ENCODE data around the gene STX1B.

- TF ChIP-seq, protein P1, sequence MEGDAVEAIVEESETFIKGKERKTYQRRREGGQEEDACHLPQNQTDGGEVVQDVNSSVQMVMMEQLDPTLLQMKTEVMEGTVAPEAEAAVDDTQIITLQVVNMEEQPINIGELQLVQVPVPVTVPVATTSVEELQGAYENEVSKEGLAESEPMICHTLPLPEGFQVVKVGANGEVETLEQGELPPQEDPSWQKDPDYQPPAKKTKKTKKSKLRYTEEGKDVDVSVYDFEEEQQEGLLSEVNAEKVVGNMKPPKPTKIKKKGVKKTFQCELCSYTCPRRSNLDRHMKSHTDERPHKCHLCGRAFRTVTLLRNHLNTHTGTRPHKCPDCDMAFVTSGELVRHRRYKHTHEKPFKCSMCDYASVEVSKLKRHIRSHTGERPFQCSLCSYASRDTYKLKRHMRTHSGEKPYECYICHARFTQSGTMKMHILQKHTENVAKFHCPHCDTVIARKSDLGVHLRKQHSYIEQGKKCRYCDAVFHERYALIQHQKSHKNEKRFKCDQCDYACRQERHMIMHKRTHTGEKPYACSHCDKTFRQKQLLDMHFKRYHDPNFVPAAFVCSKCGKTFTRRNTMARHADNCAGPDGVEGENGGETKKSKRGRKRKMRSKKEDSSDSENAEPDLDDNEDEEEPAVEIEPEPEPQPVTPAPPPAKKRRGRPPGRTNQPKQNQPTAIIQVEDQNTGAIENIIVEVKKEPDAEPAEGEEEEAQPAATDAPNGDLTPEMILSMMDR (IDR thresholded peaks at IDR 0.05): no peak
- no peak for TF ChIP-seq POLR2A (IDR thresholded peaks at IDR 0.05)
These were observed 4.9 kb downstream of the STX1B start for GRCh38 chr16:31005350-31006085.

All from tibial nerve (tissue), 3 donors.